GM23248 (cell line): ENCODE data around the gene ADAMTSL4.
"Not testable (repeated sequence)": the region's sequence is repeated elsewhere in the genome, so short reads cannot be mapped to it uniquely, and the experiment has no call there.

Experiments used
- EZH2 ChIP-seq: fragments of 200-600 bp; sonication (generic); IDR thresholded peaks from 2 replicates; pipeline ENCODE4 v1.6.1; 2018; ENCODE audit warnings: antibody characterized with exemption, mild to moderate bottlenecking; ENCODE audit not compliant: insufficient read depth, poor library complexity, severe bottlenecking
- EZH2phosphoT487 ChIP-seq: fragments of 200-600 bp; sonication (generic); IDR thresholded peaks from 2 replicates; pipeline ENCODE4 v1.6.1; 2018; ENCODE audit warnings: antibody characterized with exemption, moderate library complexity, mild to moderate bottlenecking, low read depth; ENCODE audit not compliant: insufficient read depth

DNA sequence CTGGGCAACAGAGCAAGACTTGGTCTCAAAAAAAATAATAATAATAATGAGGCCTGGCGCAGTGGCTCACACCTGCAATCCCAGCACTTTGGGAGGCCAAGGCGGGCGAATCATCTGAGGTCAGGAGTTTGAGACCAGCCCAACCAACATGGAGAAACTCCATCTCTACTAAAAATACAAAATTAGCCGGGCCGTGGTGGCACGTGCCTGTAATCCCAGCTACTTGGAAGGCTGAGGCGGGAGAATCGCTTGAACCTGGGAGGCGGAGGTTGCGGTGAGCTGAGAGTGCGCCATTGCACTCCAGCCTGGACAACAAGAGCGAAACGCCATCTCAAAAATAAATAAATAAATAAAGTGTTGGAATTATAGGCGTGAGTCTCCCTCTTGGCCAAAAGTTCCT is 32.8 kb downstream of the ADAMTSL4 start:
- TF ChIP-seq EZH2, EZH2phosphoT487: not testable (repeated sequence)
